ENCODE data around the gene MYOF.

The MYOF gene

DNA sequence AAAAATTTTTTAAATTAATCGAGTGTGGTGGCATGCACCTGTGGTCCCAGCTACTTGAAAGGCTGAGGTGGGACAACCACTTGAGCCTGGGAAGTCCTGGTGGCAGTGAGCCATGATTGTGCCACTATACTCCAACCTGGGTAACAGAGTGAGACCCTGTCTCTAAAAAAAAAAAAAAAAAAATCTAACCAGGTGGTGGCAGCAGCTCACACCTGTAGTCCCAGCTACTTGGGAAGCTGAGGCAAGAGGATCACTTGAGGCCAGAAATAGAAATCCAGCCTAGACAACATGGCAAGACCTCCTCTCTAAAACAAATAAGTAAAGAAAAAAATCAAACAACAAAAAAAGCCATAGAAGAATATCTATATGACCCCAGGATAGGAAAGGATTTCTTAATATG lies 3.6 kb upstream of the MYOF start:
- H3K4me3 ChIP-seq (replicated peaks in 1 of 2; ENCODE audit: low read depth in 2 of 2, low read length in 2 of 2): no peak overlapping the region
- TF ChIP-seq, protein P1, sequence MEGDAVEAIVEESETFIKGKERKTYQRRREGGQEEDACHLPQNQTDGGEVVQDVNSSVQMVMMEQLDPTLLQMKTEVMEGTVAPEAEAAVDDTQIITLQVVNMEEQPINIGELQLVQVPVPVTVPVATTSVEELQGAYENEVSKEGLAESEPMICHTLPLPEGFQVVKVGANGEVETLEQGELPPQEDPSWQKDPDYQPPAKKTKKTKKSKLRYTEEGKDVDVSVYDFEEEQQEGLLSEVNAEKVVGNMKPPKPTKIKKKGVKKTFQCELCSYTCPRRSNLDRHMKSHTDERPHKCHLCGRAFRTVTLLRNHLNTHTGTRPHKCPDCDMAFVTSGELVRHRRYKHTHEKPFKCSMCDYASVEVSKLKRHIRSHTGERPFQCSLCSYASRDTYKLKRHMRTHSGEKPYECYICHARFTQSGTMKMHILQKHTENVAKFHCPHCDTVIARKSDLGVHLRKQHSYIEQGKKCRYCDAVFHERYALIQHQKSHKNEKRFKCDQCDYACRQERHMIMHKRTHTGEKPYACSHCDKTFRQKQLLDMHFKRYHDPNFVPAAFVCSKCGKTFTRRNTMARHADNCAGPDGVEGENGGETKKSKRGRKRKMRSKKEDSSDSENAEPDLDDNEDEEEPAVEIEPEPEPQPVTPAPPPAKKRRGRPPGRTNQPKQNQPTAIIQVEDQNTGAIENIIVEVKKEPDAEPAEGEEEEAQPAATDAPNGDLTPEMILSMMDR (IDR thresholded peaks at IDR 0.05; ENCODE audit: low read depth, low read length): no peak
- no peak for DNase-seq (ENCODE audit: low read depth in 2 of 2)

DNA sequence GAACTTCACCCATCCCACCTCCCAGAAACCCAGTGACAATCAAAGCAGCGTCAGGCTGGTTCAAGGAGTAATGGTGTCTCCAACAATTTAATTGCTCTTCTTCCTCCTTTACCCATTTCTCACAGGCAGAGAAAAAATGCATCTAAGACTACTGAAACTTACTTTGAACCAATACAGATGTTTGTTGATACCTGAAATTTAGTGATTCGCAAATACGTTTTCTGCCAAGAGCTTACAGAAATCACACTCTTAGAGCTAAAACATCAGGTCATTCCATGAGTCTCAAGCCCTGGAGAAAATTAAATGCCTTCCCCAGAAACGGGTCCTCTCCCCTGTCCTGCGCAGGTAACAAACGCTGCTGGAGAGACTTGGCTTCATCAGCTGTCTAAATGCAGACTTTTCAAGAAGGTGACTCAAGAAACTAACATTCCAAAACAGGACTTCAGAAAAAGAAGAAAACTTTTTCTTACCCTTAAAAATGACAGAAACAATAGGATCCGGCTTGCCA lies 443 bp downstream of the MYOF start:
- peak overlapping the region; percentile 63 to 75 for H3K4me3 ChIP-seq (replicated peaks in 1 of 2; ENCODE audit: low read depth in 2 of 2, low read length in 2 of 2)
- DNase-seq (ENCODE audit: low read depth in 2 of 2): peak in 1 of 2 donors; percentile 34
- TF ChIP-seq, protein P1 (IDR thresholded peaks at IDR 0.05; ENCODE audit: low read depth, low read length): no peak

DNA sequence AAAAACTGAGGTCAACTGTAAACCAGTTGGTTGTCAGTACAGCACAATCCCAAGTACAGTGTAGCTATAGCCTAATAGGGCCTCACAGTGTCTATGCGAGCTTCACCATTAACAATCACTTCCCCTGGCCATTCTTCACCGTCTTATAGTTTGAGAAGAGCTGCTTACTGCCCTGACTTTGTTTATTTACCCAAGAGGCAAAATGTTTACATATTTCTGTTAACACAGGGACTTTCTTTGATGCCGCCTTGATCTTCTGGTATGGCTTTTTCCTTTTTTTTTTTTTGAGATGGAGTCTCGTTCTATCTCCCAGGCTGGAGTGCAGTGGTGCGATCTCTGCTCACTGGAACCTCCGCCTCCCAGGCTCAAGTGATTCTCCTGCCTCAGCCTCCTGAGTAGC lies 3.3 kb downstream of the MYOF start:
- no peak for DNase-seq (ENCODE audit: low read depth in 2 of 2)
- TF ChIP-seq, protein P1 (IDR thresholded peaks at IDR 0.05; ENCODE audit: low read depth, low read length): no peak
- H3K4me3 ChIP-seq (replicated peaks in 1 of 2; ENCODE audit: low read depth in 2 of 2, low read length in 2 of 2): no peak overlapping the region

DNA sequence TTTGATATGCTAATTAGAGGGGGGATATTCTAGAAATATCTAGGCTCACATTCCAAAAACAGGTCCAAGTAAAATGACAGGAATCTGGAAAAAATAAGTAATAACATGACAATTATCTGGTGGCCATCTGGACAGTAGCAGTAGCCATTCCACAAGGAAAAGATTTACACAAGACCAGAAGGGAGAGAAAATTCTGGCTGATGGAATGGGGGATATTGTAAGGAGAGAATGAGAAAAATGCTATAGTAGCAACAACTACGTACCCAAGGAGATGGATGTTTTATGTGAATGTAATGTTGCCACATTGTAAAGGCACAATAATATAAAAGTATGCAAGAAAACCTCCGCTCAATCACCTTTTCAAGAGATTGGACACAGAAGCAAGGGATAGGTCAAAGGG lies 5.4 kb downstream of the MYOF start:
- no peak overlapping the region for H3K4me3 ChIP-seq (replicated peaks in 1 of 2; ENCODE audit: low read depth in 2 of 2, low read length in 2 of 2)
- no peak for DNase-seq (ENCODE audit: low read depth in 2 of 2)
- TF ChIP-seq, protein P1 (IDR thresholded peaks at IDR 0.05; ENCODE audit: low read depth, low read length): no peak

DNA sequence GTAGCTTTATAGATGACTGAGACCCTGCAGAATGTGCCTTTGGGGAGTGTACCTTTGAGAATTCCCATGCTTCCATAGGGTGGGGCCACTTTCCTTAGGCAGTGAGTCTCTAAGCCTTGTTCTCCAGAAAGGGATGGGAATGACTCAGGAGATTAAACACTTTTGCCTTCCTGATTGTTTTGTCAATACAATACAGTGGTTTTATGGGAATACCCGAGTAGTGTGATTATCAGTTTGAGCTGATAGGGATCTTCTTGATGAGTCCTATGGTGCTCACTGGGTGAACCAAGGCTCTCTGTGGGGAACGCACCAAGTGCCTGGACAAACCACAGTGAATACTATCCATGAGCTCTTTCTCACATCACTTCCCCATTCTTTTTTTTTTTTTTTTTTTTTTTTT lies 6.3 kb downstream of the MYOF start:
- TF ChIP-seq, protein P1 (IDR thresholded peaks at IDR 0.05; ENCODE audit: low read depth, low read length): no peak
- DNase-seq (ENCODE audit: low read depth in 2 of 2): peak in 1 of 2 donors; percentile 67
- no peak overlapping the region for H3K4me3 ChIP-seq (replicated peaks in 1 of 2; ENCODE audit: low read depth in 2 of 2, low read length in 2 of 2)

DNA sequence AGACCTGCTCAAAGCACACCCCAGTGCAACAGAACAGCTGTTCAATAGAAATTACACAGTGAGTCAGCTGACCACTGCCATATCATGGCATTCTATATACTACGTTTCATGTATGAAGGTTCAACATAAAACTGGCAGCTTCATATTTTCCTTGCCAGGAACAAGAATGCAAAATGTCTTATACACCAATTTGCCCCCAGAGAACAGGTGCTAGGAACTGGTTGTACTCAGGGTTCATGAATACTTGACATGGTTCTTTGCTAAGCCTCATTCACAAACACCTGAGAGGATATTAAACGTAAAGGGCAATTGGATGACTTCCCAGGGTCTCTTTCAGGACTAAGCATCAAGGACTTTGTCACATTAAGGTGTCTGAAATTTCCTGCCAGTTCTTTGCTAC lies 6.9 kb downstream of the MYOF start:
- no peak overlapping the region for H3K4me3 ChIP-seq (replicated peaks in 1 of 2; ENCODE audit: low read depth in 2 of 2, low read length in 2 of 2)
- DNase-seq (ENCODE audit: low read depth in 2 of 2): no peak
- TF ChIP-seq, protein P1 (IDR thresholded peaks at IDR 0.05; ENCODE audit: low read depth, low read length): no peak

DNA sequence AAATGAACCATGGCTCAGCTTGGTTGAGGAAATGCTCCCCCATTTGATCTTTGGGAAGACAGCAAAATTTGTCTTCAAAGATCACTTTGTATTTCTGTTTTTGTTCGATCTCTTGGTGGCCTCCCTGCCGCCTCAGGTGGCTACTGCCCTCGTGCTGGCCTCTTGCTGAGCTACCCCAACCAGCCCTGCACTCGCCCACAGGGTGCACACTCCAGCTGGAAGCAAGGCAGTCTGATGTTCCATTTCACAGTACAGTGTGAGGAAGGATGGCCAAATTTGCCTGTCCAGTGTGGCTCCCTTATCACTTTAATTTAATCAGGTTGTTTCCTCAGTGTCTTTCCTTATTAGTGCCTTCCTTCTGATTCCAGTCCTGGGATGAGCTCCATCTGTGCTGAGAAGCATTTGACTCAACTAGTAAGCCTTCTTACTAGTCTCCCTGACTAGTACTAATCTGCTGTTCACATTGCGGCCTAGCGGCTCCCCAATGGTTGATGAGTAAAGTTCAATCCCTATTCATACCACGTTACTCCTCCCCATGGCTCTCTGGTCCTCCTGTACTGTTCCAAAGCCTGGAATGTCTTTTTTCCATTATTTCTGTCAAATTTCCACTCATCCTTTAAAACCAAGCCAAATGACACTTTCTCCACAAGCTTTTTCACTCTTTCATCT lies 8.2 kb downstream of the MYOF start:
- TF ChIP-seq, protein P1 (IDR thresholded peaks at IDR 0.05; ENCODE audit: low read depth, low read length): no peak
- DNase-seq (ENCODE audit: low read depth in 2 of 2): no peak
- no peak overlapping the region for H3K4me3 ChIP-seq (replicated peaks in 1 of 2; ENCODE audit: low read depth in 2 of 2, low read length in 2 of 2)
